ENCODE data around the gene GRK1. TPM values are rescaled to one million over a fixed set of nuclear protein-coding genes. Genes with fewer than 3 reads are reported as not detected.

Gene GRK1
- total and polyA plus RNA-seq, 2 of the 8 experiments (the other 6 are each of a cell fraction or from before 2014, with no cell fraction given), result 0.12 TPM; not detected in 1

- DNase-seq (ENCODE audit: low read depth in 1 of 2, low spot score in 2 of 2), result no peak
- no peak overlapping the region for H3K56ac ChIP-seq (replicated peaks; ENCODE audit: insufficient read length, low read depth, low read length)
These were observed 28.2 kb upstream of the GRK1 start for GRCh38 chr13:113638806-113639205.

More at GRCh38 chr13:113638806-113639205, 28.2 kb upstream of the GRK1 start:
- H2BK5ac ChIP-seq (ENCODE audit: low read depth, low read length), result no peak overlapping the region
- H2BK12ac ChIP-seq (ENCODE audit: low read depth, low read length), result 0 out of 2 replicates have a peak overlapping the region, but pooled peaks have one; percentile 12
- 93% methylated on average over 8 of the region's 8 CpGs; no CpG with 5 or more reads in 1 of the 2 experiments for WGBS, 2 experiments (ENCODE audit: extremely low coverage in 1 of 2, insufficient coverage in 1 of 2, insufficient read length in 1 of 2, insufficient replicate concordance in 2 of 2, low coverage in 1 of 2, low lambda C conversion rate in 2 of 2, missing lambda C conversion rate in 1 of 2)
- no peak for FAIRE-seq
- ChIA-PET CTCF (ENCODE audit: partially characterized antibody) (interaction anchor here (1.0 to 1.6 kb wide), 3 partner anchors 10 to 100 kb away, joined by 3 to 4 read pairs (median 3); no protein-coding TSS in a partner anchor), POLR2A (ENCODE audit: partially characterized antibody) (interaction anchor here (0.9 kb wide), 1 partner anchor 12 kb away, joined by 3 read pairs; no protein-coding TSS in a partner anchor)
- H3K9me3 ChIP-seq (ENCODE audit: insufficient read depth in 2 of 2, low read depth in 1 of 2, low read length in 1 of 2), result peaks cover 20 to 27% of the 10 kb centered on the region in 2 experiments
- no peak overlapping the region for H4K91ac ChIP-seq (replicated peaks; ENCODE audit: insufficient read length, low read length)
- no peak overlapping the region for H3K4ac ChIP-seq (replicated peaks; ENCODE audit: insufficient read length, low read depth, low read length)
- no peak overlapping the region for H3K14ac ChIP-seq (ENCODE audit: insufficient read length)
- H3K4me2 ChIP-seq (ENCODE audit: insufficient read depth in 1 of 2, low read depth in 2 of 2, low read length in 2 of 2), result no peak overlapping the region
- H3K36me3 ChIP-seq (ENCODE audit: control insufficient read depth in 2 of 4, insufficient read depth in 4 of 4, low read length in 3 of 4), result peaks cover 14 to 75% (median 55%) of the 10 kb centered on the region in 4 experiments
- H3K27me3 ChIP-seq (replicated peaks in 1 of 4; ENCODE audit: control insufficient read depth in 3 of 4, extremely low read depth in 1 of 4, insufficient read depth in 3 of 4, low read length in 3 of 4), result no peaks in the 10 kb centered on the region
- H2BK120ac ChIP-seq (replicated peaks; ENCODE audit: low read depth, low read length), result no peak overlapping the region
- H3K23me2 ChIP-seq (ENCODE audit: low read depth, low read length), result no peaks in the 10 kb centered on the region
- H3K4me1 ChIP-seq (replicated peaks in 1 of 4; ENCODE audit: control insufficient read depth in 3 of 4, insufficient read depth in 4 of 4, low read length in 3 of 4), result no peaks in the 10 kb centered on the region
- H2BK15ac ChIP-seq (ENCODE audit: low read length), result no peak overlapping the region
- TF ChIP-seq SUZ12 (IDR thresholded peaks at IDR 0.05; ENCODE audit: low read length), result no peak
- H3K9ac ChIP-seq (replicated peaks in 1 of 4; ENCODE audit: extremely low read depth in 1 of 4, low read depth in 3 of 4, low read length in 3 of 4), result no peak overlapping the region
- H3K18ac ChIP-seq (ENCODE audit: extremely low read depth, low read length), result no peak overlapping the region
- no peak overlapping the region for H3K23ac ChIP-seq (ENCODE audit: insufficient read length)
- H2AFZ ChIP-seq (ENCODE audit: low read length), result no peak overlapping the region
- no peak overlapping the region for H2BK20ac ChIP-seq (ENCODE audit: low read length)
- no peak overlapping the region for H2AK5ac ChIP-seq (ENCODE audit: low read depth, low read length)
- no peak overlapping the region for H4K5ac ChIP-seq (ENCODE audit: insufficient read length, low read depth, low read length)
- no peak overlapping the region for H3K27ac ChIP-seq (ENCODE audit: low read depth, low read length)
- H3K79me2 ChIP-seq (ENCODE audit: control insufficient read depth in 1 of 2, insufficient read depth in 2 of 2, low read length in 2 of 2), result no peaks in the 10 kb centered on the region
- H4K20me1 ChIP-seq (replicated peaks in 1 of 2; ENCODE audit: control insufficient read depth in 1 of 2, insufficient read depth in 2 of 2, low read length in 2 of 2), result peaks cover 0 to 5% of the 10 kb centered on the region in 2 experiments
- H4K8ac ChIP-seq (ENCODE audit: extremely low read depth, insufficient read depth, low read length), result no peak overlapping the region
- H3K4me3 ChIP-seq (ENCODE audit: extremely low read depth in 1 of 4, insufficient read depth in 2 of 4, low read depth in 3 of 4, low read length in 4 of 4), result no peak overlapping the region
- H3K79me1 ChIP-seq (ENCODE audit: low read depth, low read length), result no peaks in the 10 kb centered on the region
